DMS114 treated with DMSO at 0.1 percent for 48 hours (cell line): Measurements from ENCODE around the gene CYP26B1.

Experiments used
- DNase-seq: peaks from one replicate; lab custom pipeline; 2025; ENCODE audit not compliant: unreplicated experiment; lab: John Stamatoyannopoulos, UW

CYP26B1 gene, protein sequence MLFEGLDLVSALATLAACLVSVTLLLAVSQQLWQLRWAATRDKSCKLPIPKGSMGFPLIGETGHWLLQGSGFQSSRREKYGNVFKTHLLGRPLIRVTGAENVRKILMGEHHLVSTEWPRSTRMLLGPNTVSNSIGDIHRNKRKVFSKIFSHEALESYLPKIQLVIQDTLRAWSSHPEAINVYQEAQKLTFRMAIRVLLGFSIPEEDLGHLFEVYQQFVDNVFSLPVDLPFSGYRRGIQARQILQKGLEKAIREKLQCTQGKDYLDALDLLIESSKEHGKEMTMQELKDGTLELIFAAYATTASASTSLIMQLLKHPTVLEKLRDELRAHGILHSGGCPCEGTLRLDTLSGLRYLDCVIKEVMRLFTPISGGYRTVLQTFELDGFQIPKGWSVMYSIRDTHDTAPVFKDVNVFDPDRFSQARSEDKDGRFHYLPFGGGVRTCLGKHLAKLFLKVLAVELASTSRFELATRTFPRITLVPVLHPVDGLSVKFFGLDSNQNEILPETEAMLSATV

DNA sequence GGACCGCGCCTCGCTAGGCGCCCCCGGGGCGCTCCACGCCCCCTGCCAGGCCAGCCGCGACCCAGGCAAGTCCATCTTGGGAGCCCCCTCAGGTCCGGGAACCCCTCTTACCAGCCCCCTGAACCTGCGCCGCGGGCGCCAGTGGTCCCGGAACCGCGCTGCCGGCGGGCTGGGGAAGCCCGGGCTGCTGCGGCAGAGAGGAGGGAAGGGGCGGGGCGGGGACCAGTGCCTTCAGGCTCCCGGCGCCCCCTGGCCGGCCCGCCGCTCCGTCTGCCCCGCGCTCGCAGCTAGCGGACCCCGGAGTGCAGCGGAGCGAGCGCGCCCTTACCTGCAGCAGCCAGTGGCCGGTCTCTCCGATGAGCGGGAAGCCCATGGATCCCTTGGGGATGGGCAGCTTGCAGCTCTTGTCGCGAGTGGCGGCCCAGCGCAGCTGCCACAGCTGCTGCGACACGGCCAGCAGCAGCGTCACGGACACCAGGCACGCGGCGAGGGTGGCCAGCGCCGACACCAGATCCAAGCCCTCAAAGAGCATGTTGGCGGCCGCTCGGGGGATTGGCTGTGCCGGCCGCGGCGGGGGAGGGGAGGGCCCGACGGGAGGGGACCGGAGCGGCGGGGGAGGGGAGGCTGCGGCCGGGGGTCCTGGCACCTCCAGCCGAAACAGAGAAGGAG lies at the start of gene CYP26B1:
Gene CYP26B1 (minus strand): TSS at position 560 of the 669 bp plus-strand sequence. CDS start 28 bp downstream, at position 532.
- DNase-seq, result no peak

DNA sequence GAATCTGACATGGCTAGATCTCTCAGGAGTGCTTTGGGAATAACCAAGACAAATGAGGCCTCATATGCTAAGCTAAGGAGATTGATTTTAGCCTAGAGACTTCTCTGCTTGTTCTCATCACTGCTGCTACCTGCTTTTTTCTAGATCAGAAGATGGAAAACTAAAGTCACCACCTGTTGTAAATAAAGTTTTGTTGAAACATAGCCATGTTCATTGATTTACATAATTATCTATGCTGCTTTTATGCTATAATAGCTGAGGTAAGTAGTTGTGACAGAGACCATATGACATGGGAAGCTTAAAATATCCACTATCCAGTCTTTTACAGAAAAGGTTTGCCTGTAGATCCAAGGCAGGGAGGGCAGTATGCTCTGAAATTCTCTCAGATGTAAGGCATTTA lies 46.1 kb upstream of the CYP26B1 start:
- no peak for DNase-seq

DNA sequence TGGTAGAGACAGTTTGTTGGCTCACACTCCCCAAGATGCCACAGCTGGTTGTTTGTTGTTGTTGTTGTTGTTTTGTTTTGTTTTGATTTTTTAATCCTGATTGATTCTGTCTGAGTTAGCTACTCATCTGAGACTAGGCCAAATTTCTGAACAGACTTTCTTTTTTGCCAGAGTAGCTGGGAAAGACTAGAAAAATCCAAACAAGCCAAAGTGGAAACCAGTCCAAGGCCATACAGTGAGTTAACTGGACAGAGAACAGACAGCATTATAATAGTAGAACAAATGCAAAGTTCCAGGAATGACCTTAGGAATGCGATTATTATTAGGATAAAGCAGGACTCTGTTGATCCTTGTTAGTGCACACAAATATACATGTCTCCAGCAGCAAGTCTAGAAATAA lies 43.8 kb upstream of the CYP26B1 start:
- no peak for DNase-seq

DNA sequence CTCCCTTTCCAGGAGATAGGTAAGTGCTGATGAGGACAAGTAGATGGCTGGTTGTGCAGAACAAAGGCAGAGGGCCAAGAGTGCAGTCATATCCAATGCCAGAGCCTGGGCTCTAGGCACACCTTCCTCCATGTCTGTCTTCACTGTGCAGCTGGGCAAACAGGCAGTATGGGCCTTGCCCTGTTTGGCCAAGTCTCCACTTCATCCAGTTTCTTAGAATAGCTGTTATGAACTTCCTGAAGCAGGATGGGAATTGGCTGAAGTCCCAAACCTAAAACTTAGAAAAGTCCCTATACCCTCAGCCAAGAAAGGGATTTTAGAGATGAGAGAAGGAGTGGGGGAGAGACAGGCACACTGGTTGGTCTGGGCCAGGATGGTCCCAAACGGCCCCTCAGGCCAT lies 37.5 kb upstream of the CYP26B1 start:
- DNase-seq, result no peak

DNA sequence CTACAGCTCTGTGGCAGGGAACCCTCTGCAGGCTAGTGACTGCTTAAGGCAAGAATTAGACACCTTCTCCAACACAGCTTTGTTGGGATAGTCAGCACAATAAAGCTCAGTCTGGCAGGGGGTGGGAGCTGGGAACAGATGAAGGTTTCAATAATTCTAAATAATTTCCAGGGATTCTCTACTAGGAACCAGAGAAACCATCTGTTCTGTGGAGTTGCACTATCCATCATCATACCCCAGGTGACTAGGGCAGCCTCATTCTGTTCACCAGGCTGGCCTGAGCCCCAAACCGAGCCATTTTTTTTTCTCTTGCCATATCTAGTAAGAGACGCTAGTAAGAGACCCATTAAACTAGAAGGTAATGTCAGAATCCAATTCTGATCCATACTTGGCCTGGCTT lies 35.8 kb upstream of the CYP26B1 start:
- DNase-seq, result no peak

DNA sequence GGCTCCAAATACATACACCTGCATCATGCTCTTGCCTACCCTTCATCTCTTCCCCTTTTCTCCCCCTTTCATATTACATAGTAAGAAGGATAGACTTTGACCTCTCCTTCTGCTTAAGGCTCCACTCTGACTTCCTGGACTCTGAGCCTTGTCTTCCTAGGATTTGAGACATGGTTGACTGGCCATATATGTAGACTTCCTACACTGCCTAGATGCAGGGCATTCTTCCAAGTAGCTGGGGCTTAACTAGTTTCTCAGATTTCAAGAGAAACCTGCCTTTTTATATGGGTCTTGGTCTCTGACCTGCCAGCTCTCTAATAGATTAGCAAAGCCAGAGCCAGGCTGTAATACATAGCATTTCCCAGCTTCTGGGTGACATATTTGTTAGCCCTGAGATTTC lies 35.4 kb upstream of the CYP26B1 start:
- DNase-seq, result no peak

DNA sequence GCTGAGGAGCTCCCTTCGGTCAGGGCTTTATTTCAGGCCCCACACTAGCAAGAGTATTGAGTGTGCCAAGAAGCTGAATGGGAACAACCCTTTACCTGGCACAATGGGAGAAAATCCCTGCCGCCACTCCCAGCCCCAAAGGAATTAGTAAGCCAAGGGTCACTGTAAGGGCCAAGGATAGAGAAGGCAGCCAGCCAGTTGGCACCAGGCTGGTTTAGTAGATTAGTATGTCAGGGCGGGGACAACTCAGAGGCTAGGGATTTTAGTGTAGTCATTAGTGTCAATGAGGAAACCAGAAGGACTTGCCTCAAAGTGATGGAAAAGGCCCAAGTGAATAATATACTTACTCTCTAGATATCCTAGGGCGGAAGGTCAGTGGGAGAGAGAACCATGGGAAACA lies 34.9 kb upstream of the CYP26B1 start:
- DNase-seq, result no peak

DNA sequence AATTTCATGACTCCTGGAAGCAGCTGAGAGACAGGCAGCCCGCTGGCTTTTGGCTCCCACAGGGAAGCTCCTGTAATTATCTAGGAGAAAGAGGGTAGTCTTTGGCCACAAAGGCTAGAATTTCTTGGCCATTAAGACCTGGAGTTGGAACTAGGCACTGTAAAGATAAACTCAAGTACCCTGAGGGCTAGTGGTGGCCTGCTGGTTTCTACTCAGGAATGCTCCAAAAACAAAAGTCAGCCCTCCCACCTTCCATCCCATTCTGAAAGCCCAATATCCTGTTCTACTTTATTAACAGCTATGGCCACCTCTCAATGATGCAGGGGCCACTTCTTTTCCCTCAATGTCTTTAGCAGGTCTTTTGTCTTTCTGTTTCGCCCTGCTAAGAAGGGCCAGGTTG lies 34.0 kb upstream of the CYP26B1 start:
- no peak for DNase-seq

DNA sequence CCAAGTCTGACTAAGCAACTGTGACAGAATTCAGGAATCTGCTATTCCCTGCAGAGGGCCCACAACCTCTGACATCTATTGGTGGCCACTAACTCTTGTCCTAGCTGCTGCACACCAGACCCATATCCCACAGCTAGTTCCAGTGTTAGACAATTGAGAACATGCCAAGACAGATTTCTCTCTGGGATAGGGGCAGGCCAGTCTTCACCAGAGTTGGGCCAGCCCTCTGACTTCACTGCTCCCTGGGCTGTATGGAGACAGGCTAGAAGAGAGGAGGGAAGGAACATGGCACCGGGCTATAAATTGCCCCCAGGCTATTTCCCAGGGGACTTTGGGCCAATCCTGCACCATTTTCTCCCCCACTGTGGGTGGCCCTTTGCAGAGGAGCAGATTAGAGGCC lies 32.7 kb upstream of the CYP26B1 start:
- no peak for DNase-seq

DNA sequence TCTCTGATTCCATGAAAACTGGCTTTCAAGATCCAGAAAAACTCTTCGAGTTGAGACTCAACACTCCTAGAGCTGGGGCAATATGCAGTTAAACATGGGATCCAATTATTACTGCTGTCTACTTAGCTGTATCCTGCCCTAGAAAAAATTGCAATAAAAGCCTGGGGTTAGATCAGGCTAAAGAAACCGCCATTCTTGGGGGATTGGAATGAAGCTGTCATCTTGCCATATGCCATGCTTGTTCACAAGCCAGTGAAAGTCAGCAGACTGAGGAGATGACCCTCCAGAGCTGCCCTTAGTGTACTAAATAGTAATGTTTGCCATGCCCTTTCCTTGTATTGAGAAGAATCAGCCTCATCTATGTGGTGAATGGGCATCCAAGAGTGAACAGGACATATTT lies 30.9 kb upstream of the CYP26B1 start:
- no peak for DNase-seq

DNA sequence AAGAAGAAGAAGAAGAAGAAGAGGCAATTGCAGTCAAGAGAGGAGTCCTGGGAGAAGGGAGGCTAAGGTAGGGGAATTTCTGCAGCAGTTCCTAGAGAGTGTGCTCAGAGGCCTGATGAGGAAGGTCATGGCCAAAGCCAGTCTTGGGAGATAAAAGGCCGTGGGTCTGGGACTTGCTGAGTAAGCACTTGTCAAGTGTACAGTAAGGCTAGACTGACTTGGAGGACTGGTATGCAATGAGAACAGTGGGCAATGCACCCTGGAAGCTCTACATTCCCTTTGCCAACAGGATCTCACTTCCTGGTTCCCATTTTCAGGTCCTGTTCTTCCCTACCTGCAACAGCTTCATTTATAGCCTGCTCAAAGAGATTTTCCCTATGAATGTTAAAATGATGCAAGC lies 28.6 kb upstream of the CYP26B1 start:
- DNase-seq, result no peak

DNA sequence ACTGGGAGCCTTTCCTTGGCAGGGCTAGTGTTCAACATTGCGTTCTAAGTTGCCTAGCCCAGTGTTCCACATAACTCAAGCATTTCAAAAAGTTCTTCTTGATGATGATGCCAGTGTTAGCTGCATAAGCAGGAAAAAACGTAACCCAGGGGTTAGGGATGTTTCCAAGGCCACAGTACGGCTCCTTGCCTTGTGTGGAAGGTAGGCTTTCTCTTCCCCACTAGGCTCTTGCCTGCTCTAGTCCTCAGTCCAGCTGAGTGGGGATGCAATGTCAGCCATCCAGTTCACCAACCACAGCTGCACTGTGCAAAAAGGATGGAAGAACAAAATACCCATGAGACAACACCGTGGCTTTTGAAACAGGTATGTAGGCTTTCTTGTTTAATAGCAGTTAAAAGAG lies 28.0 kb upstream of the CYP26B1 start:
- no peak for DNase-seq

DNA sequence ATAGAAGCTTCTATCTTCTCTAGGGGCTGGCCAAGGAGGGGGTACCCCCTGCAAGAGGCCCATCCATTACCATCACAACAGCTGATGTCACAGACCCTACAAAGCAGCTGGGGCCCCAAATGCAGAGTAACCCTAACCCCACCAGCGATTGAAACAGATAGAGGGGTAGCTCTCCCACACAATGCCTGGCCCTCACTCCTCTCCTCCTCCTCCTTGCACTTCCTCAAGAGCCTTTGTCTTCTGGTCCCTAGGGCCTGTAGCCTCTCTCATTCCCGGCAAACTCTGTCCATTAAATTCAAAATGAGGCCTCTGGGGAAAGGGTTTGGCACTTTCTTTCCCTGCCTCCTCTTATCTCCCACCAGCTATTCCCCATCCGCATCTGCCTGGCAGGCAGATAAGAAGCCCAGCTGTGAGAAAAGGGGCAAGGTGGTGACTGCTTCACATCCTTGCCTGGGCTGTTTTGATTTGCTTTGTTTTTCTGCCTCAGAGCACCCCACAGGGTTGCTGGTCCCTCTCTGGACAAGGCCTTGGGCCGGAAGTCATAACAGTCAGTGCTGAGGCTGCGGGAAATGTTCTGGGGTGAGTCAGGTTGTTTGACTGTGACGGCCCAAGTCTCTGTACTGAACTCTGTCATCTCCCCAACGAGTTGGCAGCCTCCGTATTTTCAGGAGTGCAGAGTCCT lies 26.1 kb upstream of the CYP26B1 start:
- DNase-seq, result no peak

DNA sequence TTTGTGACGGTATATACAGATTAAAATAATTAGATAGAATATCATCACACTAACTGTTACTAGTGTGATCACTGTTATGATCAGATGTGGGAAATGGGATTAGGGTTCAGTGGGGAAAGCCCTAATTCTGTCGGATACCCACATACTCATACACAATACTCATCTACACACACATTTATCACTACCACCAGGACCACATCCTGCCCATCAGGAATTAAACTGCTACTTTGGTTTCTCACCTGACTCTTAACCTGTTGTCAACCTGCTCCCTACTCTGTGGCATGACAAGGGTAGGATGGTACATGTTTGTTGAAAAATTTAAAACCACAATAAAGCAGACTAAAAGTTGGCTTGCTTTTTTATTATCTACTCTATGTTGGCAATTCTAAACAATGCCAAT lies 24.8 kb upstream of the CYP26B1 start:
- no peak for DNase-seq

DNA sequence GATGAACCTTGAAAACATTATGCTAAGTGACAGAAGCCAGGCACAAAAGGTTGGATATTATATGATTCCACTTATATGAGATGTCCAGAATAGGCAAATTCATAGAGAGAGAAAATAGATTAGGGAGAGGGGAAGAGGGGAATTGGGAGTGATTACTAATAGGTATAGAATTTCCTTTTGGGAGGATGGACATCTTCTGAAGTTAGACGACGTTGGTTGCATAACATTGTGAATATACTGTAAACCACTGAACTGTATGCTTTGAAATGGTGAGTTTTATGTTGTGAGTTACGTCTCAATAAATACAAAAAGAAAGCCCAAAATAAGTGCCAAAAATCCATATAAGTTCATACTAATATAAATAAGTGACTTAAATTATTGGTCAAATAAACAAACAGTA lies 18.6 kb upstream of the CYP26B1 start:
- no peak for DNase-seq

DNA sequence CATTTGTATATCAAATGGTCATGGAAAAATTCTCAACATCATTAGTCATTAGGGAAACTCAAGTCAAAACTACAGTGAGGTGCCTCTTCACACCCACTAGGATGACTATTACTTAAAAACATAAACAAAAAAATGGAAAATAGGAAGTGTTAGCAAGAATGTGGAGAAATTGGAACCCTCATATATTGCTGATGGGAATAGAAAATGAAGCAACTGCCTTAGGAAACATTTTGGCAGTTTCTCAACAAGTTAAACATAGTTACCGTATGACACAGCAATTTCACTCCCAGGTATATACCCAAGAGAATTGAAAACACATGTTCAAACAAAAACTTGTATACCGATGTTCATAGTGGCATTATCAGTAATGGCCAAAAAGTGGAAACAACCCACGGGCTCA lies 18.1 kb upstream of the CYP26B1 start:
- DNase-seq, result no peak

DNA sequence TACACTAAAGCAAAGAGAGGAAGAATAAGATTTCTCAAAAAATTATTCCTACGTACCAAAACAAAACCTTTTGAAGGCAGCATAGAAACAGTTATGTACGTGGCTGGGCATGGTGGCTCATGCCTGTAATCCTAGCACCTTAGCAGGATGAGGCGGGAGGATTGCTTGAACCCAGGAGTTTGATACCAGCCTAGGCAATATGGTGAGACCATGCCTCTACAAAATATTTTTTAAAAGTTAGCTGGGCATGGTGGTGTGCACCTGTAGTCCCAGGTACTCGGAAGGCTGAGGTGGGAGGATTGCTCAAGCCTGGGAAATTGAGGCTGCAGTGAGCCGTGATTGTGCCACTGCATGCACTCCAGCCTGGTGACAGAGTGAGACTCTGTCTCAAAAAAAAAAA lies 14.9 kb upstream of the CYP26B1 start:
- DNase-seq, result no peak

DNA sequence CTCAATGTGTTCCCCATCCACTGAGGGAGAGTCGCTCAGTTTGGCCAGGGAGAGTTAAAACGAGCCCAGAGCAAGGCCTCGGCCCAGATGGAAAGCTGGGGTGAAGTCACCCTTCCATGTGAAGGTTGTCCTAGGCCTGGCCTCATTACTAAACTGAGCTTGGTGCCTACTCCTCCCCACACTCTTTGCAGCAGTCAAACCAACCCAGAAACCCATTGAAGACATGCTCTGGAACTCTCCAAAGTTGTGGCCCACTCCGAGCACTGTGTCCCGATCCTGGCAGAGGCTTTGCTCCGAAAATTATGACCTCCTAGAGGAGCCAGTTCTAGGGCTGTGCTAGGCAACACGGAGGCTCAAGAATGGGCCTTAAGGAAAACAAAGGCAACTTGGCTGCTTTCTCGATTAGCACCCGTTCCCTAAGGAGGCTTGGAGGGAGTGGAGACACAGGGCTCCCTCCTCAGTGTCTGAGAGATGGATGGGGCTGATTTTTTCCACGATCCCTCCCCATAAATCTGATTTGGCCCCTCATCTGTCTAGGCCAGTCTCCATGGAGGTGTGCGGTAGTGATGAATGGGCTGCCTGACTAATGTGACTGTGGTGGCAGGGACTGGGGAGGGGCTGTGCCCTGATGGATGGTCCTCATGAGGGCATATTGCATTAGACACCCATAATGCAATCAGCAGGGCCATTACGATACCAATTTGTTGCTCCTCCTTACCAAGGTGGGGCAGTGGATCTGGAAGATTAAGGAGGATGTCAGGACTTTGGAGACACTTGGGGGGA lies 11.7 kb upstream of the CYP26B1 start:
- DNase-seq, result no peak

DNA sequence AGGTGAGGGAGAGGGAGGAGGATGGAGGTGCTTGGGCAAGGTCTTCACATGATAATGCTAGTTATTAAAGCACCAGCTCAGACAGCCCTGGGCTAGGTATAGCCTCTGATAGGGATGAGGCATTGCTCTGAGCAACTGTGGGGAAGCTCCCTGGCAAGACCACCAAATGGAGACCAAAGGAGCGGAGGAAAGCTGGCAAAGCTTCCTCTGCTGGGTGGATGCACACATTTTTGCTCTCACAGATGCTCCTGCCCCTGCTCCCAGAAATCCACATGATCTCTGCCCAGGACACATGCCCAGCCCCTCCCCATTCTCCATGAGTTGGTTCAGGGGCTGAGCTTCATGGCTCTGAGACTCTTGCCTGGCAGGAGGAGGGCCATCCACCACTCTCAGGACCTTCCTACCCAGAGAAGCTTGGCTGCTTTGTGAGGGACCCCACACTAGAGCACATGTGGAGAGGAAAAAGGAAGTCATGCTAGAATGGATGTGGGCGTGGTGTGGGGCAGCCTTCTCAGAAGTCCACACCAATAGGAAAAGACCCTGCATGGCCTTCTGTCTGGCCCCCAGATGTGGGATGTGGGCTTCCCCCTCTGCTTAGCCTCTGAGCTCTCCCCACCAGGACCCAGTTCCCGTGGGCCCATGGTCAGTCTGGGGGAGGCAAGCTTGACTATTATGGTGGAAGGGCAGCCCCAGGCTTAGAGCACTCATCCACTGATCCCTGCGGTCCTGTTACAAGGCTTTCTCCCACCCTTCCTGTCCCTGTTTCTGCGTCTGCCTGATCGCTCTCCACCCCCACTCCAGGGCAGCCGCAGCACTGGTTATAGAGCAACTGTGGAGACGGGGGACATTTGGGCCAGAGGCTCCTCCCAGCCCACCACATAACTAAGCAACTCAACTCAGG lies 10.5 kb upstream of the CYP26B1 start:
- no peak for DNase-seq

DNA sequence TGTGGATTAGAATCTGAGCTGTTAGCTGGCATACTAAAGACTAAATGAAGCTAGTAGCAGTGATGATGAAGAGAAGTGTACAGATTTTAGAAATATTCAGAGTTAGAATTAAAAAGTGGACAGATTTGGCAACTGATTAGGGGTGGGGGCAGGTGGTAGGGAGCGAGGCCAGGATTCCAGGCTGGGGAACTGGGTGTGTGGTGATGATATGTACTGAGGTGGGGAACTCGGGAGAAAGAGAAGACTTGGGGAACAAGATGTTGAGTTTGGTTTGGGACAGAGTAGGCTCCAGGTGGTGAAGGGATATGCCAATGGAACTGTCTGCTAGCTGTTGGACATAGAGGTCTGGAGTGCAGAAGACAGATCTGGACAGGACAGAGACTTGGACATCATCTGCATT lies 9.2 kb upstream of the CYP26B1 start:
- no peak for DNase-seq
